GM21515 (cell line): ENCODE measurements around the gene BEST1.

ENCODE experiments used
- ATAC-seq: cut with Tn5 transposase; IDR thresholded peaks from one replicate; pipeline ENCODE4 v1.9.1; 2021; ENCODE audit not compliant: unreplicated experiment

Gene BEST1

DNA sequence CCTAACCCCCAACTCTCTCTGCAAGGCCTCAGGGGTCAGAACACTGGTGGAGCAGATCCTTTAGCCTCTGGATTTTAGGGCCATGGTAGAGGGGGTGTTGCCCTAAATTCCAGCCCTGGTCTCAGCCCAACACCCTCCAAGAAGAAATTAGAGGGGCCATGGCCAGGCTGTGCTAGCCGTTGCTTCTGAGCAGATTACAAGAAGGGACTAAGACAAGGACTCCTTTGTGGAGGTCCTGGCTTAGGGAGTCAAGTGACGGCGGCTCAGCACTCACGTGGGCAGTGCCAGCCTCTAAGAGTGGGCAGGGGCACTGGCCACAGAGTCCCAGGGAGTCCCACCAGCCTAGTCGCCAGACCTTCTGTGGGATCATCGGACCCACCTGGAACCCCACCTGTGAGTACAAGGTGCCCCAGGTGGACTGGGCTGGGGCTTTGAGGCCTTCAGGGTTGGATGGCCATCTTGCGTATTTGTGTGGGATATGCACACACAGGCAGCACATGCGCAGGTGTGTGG is at the start of gene BEST1:
TSS of gene BEST1 (plus strand) at position 317 of the 513 bp plus-strand sequence. CDS start 1,456 bp downstream, outside the sequence.
- no peak for ATAC-seq

GRCh38 chr11:61901397-61901796 is 48.8 kb upstream of the BEST1 start:
- no peak for ATAC-seq

DNA sequence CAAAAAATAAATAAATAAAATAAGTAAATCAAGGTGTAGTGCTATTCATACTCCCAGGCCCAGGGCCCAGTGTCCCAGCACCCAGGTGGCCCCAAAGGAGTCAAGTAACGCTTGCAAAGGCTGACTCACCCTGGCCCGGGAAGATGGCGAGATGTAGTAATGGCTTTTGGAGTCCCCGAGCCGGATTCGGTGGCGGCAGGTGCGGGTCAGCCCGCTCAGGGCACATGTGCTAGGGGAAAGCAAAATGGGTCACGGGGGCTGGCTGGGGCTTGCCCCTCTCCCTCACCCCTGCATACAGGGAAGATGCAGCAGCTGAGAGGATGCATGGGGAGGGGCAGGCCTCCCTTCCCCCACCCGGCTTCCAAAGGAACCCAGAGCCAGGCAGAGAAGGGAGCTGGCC is 47.8 kb upstream of the BEST1 start:
- no peak for ATAC-seq

DNA sequence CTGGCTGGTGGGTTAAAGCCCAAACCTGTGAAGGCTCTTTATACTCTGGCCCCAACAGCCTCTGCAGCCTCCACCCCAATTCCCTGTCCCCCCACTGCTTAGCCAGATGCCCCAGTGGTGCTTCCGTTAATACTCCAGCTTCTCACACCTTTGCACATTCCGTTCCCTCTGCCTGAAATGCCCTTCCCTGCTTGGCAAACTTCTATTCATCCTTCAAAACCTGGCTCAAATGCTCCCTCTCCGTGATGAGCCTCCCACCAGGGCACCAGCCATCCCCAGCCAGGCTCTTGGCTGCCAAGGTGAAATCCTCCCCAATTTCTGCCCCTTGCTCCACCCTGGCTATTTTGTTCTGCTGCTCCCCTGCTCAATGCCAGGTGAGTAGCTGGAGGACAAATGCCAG is 46.3 kb upstream of the BEST1 start:
- ATAC-seq: no peak

DNA sequence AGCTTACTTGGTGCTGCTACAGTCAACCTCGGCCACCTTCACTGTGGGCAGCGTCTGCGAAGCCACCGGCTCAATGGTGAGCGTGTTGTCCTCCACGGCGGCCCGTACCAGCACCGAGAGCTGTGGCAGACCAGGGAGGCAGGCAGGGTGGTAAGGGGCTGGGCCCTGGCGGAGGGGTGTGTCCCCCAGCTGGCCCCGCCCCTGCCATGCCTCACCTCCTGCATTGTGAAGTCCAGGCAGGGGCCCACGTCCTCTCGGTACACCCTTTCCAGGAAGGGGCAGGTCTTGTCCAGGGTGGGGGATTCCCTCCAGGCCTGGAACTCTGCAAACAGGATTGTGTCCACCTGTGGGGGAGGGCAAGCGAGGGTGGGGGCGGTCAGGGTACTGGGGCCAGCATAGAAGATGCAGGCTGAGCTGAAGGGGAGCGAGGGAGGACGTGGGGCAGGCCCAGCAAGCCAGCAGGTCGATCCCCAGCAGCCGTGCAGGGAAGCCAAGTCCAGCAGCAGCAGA is 45.6 kb upstream of the BEST1 start:
- ATAC-seq: no peak

- no peak for ATAC-seq
Measured at GRCh38 chr11:61905067-61905696, 45.0 kb upstream of the BEST1 start.

GRCh38 chr11:61905801-61906521 is 44.2 kb upstream of the BEST1 start:
- ATAC-seq: no peak

GRCh38 chr11:61906522-61906909 is 43.6 kb upstream of the BEST1 start:
- ATAC-seq: no peak

DNA sequence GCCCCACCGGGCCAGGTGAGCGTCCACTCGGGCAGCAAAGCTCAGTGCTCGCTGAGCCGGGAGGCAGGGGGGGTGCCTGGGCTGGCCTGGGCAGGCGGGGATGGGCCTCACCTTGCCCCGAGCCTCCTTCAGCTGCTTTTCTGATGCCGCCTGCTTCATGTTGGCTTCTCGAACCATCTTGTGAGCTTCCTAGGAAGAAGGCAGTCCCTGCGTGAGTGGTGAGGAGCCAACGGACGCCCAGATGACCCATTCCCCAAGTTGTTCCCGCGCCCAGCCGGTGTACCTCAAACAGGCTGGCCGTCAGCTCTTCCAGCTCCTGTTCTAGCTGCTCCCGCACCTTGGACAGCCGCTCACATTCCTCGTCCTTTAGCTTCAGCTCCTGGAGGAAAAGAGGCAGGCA is 42.9 kb upstream of the BEST1 start:
- ATAC-seq: no peak

DNA sequence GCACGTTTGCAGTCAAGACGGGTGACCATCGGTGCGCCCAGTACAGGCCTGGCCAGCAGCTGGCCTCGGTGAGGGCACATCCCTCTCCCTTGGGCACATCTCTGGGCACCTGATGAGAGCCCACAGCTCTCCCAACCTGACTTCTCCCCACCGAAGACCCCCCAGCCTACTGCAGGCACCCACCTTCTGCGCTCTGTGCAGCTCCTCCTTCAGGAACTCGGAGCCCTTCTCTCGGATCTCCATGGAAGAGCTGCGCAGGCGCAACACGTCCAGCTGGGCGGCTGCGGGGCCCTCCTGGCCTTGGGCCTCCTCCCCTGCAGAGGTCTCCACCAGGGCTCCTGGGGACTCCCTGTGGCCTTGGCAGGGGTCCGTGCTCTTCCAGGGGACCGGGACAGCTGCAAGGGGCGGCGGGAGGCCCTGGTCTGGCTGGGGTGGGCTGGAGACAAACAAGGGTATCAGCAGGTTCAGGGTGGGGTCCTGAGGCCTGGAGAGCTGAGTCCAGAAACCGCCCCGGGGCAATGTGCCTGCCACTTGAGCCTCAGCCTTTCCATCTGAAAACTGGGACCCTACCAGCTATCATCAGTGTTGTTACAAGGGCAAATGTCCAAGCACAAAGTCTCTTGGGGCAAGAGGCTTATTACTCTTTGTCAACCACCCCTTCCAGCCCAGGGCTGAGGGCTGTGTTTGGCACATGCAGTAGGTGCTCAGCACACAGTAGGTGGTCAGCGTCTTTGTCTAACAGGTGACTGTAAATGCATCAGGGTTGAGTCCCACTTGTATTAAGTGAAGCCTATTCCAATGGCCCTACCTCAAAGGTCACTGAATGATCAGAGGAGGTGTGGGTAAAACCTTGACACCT is 42.1 kb upstream of the BEST1 start:
- ATAC-seq: no peak

- ATAC-seq: no peak
Measured at GRCh38 chr11:61908730-61909316, 41.3 kb upstream of the BEST1 start.

DNA sequence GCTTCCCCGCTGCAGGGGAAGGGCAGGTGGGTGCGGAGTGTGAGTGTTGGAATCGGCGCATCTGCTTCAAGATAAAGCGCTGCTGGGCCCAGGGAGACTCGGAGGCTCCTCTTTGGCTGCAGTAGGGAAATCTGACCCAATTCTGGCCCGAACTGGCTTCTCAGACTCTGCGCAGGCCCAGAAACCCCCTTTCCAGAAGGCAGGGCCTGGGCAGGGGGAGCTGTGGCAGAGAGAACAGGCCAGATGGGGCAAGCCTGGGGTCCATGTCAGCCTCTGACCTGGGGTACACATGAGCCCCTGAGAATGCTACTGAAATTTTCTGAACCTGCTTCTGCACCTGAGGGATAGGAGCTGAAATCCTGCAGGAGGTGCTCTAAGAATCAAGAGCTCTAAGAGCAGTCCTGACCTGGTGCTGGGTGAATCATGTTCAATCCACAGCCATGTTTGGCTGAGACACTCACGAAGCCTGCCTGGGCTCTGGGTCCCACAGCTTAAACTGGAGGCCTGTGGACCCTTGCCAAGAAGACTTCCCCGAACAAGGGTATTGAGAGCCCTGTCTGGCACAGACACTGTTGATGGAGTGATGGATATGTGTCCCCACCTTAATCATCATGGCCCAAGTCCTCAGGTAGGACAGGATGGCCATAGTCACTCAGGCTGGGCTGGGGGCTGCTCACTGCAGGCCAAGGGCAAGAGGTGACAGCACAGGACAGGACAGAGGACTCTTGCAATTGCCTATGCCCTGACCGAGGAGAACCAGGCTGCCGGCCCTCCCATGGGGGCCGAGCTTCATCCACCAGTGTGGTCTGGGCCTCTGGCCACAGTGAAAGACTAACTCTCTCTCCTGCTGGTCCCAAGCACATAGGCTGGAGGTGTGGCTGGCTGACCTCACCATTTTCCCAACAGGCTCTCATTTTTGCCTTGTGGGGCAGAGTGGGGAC is 39.7 kb upstream of the BEST1 start:
- no peak for ATAC-seq

GRCh38 chr11:61911128-61911700 is 38.9 kb upstream of the BEST1 start:
- no peak for ATAC-seq

DNA sequence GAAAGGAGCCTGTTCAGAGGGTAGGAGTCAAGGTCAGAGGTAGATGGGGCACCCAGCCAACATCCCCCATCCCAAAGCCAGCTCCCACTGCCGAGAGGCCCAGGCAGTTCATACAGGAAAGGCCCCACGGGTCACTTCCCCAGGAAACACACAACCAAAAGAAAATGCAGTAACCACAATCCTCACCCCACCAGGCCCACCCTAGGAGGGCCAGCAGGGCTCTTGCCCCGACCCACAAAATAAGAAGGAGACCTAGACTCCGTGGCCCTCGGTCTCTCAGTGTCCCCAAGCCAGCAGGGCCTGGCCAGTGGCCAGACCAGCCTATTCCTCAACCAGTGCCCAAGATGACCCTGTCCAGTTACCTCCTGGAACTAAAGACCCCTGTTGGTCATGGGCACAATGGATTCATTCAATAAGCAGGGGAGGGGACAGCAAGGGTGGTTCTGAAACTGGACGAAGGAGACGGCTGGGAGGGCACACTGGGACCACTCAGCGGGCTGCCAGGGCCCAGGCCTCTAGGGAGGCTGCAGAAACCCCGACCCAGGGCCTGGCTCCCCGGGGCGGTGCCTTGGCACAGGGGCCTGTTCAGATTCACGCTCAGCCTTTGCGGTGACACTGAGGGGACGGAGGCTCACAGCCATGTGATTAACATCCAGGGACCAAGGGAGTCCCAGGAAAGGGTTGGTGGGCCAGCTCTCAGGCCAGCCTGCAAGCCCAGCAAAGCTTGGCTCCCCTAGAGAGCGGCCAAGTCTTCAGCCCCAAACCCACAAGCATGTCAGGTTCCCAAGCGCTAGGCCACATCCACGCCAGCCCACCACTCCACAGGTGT is 38.2 kb upstream of the BEST1 start:
- ATAC-seq: no peak

DNA sequence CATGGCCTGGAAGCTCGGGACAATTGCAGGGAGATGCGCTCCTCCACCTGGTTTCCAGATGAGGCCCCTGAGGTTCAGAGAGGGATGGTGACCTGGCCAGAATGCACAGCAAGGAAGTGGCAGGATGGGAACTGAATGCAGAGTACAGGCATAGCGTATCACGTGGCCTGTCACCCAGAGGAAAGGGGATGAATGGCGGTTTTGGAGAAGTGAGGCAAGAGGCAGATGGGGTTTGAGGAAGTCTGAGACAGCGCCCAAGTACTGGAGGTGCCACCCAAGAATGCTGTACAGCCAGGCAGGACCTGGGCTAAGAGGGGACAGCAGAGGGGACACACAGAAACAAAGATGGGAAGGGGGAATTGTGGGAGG is 37.6 kb upstream of the BEST1 start:
- no peak for ATAC-seq

GRCh38 chr11:61912991-61913698 is 37.0 kb upstream of the BEST1 start:
- no peak for ATAC-seq

DNA sequence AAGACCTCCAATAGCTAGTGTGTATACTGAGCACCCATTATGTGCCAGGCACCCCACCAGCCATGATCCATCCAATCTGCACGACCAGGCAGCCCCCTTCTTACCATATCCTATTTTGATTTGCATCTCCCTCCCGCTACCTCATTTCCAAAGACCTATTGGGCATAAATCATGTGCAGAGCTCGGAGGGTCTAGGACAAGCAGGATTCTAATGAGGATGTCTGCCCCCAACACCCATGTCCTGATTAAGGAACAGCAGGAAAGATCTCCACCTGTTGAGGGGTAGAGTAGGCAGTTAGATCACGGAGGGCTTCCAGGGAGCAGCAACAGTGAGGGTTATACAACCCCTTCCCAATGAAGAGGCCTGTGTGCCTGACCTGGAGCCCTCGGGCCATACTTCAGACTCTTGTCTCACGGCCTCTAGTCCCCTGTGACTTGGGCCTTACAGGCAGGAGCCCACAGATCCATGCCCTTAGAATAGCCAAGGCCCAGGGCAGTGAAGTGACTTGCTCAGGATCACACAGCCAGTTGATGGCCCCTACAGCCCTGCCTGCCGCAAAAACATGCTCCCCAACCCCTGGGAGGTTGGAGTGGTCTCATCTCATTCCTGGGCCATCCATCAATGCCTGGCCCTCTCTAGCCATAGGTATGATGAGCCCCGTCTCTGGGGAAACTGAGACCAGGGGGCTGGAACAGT is 36.3 kb upstream of the BEST1 start:
- no peak for ATAC-seq
